HG02798 (cell line): ENCODE measurements around the gene MACROD1.
"Not testable (repeated sequence)": the region's sequence is repeated elsewhere in the genome, so short reads cannot be mapped to it uniquely, and the experiment has no call there.

Experiments used
- ATAC-seq: cut with Tn5 transposase; IDR thresholded peaks from one replicate; pipeline ENCODE4 v1.9.1; 2021; ENCODE audit warnings: mild to moderate bottlenecking; ENCODE audit not compliant: unreplicated experiment, poor library complexity

The MACROD1 gene

GRCh38 chr11:64185693-64186491 lies 20.0 kb upstream of the MACROD1 start, which contains the start of gene STIP1:
Gene STIP1 (plus strand): TSS chr11:64186171. CDS start chr11:64186262, 91 bp downstream.
- ATAC-seq: peak; percentile 89

- ATAC-seq: peak; percentile 20
These were observed 19.3 kb upstream of the MACROD1 start for GRCh38 chr11:64185175-64185692.

DNA sequence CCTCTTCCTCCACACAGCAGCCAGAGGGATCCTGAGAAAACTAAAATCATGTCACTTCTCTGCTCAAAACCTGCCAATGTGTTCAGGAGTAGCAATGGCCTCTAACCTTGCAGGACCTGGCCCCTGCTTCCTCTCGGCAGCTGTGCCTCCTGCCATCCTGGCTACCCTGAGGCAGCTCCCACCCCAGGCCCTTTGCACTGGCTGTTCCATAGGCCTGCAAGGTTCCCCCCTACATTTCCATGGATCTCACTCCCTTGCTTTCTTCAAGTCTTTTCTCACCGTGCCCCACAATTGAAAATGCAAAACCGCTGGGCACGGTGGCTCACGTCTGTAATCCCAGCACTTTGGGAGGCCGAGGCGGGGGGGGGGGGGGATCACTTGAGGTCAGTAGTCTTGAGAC lies 18.0 kb upstream of the MACROD1 start:
- ATAC-seq: no peak

DNA sequence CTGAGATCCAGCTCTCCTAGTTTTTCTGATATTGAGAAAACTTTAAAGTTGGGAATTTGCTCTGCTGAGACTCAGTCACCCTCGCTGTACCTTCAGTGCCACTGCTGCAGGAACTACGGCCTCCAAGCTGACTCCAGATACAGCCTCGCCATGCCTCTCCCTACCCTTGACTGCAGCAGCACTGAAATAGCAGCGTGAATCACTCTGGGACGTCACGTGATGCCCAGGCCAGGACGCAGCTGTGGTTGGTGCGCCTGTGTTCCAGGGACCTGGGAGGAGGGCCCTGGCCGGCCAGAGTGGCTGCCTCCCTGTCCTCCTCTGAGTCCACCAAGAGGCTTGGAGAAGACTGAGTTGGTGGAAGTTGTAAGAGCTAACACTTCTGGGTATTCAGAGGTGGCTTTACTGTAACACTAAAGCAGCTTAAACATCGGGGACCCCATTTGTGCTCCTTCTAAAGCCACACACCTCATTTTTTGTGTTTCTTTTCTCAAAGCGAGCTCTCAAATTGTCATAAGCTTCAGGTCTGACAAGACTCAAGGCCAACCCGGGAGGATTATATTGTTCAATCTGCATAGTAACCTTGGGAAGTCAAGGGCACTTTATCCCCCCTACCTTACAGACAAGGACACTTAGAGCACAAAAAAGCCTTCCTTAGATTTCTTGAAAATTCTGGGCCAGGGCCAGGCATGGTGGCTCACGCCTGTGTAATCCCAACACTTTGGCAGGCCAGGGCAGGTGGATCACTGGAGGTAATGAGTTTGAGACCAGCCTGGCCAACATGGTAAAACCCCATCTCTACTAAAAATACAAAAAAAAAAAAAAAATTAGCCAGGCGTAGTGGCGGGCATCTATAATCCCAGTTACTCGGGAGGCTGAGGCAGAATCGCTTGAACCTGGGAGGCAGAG lies 15.8 kb upstream of the MACROD1 start:
- ATAC-seq: no peak

DNA sequence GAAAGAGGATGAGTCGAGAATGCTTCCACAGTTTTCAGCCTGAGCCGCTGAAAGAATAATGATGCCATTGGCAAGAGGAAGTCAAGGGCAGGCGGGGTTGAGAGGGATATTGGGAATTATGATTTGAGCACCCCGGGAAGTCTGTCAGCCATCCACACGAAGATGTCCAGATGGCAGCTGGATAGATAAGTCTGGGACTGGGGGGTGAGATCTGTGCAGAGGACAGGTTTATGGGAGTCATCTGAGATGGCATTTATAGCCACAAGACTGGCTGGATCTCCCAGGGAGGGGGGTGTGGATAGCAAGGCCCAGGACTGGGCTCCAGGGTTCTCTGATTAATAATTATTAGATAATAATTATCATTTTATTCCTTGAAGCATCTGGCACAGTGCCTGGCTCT lies 15.0 kb upstream of the MACROD1 start:
- ATAC-seq: no peak

DNA sequence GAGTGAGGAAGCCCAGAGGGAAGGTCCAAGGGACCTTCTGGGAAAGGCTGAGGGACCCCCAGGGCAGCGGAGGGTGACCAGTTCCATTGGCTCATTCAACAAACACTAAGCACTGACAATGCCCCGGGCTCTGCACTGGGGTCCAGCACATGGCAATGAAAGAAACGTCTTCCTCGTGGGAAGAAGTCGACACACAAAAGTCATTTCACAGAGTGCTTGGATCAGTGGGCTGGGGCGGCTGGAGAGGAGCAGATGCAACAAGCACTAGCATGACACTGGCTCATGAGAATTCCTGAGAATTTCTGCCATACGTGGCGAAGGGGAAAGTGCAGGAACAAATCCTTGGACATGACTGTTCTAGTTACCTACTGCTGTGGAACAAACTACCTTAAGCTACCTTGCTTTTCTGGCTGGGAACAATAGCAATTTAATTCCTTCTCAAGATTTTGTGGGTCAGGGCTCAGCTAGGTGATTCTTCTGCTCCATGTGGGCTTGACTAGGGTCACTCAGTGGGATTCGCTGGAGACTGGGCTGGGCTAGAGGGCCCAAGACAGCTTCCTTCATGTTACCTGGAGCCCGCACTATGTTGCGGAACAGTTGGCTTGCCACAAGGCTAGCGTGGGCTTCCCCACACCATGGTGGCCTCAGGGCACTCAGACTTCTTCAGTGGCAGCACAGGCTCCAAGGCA lies 13.2 kb upstream of the MACROD1 start:
- no peak for ATAC-seq

GRCh38 chr11:64178203-64178602 lies 12.3 kb upstream of the MACROD1 start:
- ATAC-seq: no peak

DNA sequence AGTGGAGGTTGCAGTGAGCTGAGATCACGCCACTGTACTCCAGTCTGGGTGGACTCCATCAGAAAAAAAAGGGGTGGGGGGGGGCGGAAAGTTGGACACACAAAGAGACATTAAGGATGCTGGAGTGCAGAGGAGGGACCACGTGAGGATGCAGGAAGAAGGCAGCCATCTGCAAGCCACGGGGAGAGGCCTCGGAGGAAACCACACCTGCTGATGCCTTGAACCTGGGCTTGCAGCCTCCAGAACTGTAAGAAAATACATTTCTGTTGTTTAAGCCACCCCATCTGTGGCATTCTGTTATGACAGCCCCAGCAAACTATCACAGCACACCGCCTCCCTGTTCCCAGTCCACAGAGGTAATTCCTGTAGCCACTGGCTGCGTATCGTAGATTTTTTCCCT lies 10.8 kb upstream of the MACROD1 start:
- no peak for ATAC-seq

DNA sequence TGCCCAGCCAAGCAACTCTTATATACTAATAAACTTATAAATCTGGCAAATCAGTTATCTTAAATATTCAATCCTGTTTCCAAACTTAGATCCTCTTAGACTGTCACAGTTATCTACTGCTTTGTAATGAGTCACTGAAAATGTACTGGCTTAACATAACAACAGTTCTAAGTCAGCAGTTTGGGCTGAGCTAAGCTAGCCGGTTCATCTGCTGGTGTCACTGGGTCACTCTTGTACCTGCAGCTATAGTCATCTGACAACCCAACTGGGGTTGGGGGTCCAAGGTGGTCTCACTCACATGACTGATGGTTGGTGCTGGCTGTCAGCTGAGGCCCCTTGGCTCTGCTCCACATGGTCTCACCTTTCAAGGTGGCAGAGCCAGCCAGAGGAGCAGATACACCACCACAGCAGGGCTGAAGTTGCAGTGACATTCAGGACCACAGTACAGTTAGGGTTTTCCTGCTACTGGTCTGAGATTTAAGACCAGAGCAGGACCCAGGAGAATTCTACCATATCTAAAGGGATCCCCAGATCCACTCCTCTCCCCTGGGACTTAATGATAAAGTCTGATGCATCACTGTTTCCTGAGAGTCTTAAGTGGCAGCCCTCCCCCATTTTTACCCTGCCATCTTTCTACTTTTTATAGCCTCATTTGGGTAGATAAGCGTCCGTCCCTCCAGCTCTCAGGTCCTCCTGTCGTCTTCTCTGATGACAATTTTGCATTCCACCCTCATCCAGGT lies 7.9 kb upstream of the MACROD1 start:
- no peak for ATAC-seq

DNA sequence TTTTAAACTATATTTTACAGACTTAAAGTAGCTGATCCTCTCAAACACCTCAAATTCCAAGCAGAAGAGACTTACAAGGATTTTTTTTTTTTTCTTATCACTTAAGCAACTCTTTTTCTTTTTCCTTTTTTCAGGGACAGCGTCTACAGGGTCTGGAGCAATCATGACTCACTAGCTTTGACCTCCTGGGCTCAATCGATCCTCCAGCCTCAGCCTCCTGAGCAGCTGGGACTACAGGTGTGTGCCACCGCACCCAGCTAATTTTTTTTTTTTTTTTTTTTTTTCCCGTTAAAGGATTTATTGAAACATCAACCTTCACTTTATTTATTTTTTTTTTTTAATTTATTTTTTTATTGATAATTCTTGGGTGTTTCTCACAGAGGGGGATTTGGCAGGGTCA lies 4.5 kb upstream of the MACROD1 start:
- no peak for ATAC-seq

DNA sequence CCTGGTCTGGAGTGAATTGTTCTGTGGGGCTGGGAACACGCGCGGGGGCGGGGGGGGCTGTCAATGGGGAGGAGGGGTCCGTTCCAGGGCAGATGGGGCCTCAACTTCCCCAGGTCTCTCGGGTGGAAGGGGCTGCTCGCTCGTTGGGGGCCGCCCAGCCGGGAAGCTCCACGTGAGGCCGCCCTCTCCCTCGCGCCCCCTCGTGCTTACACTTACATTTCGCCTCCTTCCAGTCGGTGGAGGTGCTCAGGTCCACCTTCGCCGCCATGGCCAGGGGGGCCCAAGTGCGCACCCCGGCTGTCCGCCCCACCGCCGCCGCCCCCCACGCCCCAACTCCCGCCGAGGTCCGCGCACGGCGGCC lies 452 bp downstream of the MACROD1 start:
- ATAC-seq: no peak

DNA sequence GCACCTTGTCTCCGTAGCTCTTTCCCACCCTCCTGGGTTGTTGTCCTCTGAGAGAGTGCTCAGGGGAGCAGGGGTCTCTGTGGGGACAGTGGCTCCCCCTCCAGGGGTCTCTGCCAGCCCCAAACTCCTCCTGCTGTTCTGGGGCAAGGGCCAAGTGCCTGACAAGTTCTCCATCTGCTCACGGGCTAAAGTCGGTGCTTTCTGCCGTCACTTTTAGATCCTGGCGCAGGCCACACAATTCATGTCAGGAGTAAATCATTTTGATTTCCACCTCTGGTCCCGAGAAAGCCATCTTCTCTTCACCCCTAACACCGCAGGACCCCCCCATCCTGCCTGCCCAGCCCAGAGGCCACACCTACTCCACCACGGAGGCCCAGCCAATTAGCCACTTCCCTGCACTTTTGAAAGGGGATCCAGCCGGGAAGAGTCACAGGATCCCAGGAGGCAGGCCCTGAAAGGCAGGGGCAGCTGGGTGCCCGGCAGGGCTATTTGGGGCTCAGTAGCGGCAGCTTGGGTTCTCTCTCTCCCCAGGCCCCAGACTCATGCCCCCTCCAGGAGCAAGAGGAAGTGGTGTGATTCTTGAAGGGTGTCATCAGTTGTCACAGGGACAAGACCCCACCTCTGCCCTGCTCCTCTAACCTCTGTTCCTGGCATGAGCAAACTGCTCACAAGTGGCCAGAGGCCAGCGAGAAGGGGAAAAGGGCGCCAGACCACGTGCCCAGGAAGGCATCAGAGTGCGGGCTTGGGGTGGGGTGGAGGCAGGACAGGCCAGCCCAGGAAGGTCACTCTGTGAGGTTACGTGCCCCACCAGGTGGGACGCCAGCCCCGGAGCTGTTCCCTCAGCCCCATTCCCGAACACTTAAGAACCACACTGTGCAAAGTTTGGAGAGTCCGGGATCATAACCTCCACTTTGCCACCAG lies 1.3 kb downstream of the MACROD1 start:
- no peak for ATAC-seq

- ATAC-seq: no peak
These were observed 2.0 kb downstream of the MACROD1 start for GRCh38 chr11:64163951-64164350.

DNA sequence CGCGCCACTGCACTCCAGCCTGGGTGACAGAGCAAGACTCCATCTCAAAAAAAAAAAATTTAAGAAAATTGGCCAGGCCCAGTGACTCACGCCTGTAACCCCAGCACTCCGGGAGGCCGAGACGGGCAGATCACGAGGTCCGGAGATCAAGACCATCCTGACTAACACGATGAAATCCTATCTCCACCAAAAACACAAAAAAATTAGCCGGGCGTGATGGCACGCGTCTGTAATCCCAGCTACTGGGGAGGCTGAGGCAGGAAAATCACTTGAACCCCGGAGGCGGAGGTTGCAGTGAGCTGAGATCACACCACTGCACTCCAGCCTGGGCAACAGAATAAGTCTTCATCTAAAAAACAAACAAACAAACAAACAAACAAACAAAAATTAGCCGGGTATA lies 3.1 kb downstream of the MACROD1 start:
- ATAC-seq: not testable (repeated sequence)

DNA sequence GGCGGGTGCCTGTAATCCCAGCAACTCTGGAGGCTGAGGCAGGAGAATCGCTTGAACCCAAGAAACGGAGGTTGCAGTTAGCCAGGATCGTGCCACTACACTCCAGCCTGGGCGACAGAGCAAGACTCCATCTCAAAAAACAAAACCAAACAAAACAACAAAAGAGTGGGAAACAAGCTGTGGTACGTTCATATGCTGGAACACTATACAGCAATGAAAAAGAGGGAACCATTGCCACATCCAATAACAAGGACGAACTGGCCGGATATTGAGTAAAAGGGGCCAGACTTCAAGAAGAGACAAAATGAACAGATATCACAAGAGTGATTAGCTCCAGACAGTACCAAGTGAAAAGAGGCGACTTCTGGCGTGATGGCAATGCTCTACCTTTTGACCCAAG lies 4.9 kb downstream of the MACROD1 start:
- no peak for ATAC-seq

DNA sequence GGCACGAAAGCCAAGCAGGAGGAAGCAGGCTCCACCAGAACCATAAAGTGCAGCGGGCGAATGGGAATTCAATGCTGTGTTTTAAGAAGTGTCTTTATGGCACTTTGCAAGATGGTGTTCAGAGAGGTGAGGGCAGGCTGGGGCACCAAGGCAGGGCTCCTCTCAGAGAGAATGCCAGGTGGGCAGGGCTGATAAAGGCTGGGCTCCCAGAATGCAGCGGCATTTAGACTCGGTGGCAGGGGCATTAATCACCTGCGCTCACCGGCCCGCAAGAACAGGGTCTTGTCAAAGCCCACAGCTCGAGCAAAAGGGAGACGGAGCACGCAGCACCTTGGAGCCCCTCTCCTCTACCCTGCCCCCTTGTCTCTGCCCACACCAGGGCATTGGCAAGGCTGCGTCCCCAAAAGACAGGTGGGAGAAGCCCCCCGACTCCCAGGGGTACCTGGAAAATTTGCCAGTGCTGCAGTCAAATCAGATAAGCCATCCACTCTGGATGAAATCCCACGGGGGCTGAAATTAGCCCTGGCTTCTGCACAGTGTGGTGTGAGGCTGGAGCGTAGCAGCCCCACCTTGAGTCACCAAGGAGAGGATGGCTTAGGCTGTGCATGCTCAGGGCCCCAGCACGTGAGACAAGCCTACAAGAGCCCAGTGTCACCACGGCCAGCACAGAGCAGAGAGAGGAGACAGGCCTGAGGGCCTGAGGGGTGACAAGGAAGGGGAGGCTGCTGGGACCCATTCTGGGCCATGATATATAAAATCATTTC lies 8.1 kb downstream of the MACROD1 start:
- no peak for ATAC-seq

DNA sequence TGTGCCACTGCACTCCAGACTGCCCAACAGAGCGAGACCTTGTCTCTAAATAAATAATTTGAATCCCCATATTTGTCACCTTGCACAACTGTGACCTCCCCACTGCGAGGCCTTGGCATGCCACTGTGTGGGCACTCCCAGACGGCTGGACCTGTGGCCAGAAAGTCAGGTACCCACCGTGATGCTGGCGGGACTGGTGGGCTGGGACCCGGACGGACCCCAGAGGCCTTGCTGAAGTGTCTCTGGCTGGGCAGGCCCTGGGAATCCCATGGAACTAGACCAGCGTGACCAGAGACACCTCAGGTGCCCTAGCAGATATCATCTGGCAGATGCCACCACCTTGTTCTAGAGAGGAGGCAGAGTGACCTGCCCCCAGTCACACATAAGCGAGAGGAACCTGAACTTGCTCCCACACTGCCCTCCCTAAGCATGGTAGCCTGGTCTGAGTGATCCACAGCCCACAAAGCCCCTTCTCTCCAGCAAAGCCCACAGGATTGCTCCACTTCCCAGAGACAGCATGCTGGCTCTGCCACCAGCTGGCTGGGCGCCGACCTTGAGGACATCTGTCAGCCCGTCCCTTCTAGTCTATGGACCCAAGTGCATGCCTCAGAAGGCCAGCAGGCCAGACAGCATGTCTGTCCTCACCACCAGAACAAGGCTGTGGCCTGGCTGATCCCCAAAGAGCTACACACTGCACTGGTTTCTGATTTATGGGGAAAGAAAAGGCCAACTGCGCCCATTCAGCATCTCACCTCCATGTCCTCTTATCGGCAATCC lies 9.5 kb downstream of the MACROD1 start:
- no peak for ATAC-seq
